ENCODE data around the gene IL20.

IL20 gene

DNA sequence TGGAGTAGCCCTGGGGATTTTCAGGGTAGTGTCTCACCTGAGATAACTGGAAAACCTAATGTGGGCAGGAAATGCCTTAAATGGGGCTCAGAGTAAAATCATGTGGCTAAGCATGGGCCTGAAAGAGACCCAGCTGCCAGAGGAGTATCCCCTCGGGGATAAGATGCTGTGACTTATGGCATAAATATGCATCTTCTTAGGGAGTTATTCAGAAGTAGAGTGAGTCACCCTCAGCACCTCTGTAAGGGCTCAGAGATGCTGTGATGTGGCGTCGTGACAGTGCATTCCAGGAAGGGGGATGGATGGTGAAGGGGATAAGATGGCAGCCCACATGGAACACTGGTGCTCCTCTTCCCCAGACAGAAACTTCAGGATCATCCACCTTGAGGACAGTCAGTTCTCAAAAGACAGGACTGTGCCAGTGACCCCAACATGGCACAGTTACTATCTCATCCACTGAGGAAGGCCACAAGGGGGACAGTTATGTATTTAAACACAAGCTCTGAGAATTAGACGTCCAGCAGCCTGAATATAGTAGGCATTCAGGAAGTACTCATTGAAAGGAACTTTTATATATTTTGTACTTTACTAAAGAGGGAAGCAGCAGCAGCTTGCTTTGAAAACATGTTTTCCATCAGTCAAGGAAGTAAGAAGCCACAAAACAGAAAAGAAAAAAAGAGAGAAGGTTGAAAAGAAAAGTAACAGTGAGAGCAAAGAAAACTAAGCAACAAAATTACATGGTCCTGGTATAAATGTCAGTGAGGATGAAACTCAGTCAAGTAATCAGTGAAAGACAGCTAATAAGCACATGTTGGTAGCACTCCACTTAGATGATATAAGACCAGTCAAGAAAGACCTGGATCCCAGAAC lies 40.1 kb downstream of the IL20 start:
- no peak for DNase-seq

DNA sequence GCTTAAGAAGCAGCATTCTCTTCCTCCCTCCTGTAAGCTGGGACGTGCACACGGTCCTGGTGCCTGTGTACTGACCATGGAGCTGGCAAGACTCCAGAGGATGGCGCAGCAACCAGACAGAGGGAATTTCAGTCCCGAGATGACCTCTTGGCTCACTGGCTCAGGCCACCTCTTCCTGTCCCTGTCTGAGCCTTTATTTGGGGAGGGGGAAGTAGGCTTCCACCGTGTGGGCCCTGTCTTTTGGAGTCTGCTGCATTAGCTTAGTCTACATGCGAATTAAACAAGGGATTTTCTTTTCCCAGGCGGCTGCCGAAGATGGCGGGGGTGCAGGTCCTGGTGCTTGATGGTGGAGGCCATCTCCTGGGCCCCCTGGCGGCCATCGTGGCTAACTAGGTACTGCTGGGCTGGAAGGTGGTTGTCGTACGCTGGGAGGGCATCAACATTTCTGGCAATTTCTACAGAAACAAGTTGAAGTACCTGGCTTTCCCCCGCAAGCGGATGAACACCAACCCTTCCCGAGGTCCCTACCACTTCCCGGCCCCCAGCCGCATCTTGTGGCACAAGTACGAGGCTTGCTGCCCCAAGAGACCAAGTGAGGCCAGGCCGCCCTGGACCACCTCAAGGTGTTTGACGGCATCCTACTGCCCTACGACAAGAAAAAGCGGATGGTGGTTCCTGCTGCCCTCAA lies 42.0 kb downstream of the IL20 start:
- DNase-seq, result no peak

DNA sequence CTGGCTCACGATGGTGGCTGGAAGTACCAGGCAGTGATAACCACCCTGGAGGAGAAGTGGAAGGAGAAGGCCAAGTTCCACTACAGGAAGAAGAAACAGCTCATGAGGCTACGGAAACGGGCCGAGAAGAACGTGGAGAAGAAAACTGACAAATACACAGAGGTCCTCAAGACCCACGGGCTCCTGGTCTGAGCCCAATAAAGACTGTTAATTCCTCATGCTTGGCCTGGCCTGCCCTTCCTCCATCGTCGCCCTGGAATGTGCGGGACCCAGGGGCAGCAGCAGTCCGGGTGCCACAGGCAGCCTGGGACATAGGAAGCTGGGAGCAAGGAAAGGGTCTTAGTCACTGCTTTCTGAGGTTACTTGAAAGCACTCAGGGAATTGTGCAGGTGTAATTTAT lies 42.6 kb downstream of the IL20 start:
- DNase-seq, result no peak

DNA sequence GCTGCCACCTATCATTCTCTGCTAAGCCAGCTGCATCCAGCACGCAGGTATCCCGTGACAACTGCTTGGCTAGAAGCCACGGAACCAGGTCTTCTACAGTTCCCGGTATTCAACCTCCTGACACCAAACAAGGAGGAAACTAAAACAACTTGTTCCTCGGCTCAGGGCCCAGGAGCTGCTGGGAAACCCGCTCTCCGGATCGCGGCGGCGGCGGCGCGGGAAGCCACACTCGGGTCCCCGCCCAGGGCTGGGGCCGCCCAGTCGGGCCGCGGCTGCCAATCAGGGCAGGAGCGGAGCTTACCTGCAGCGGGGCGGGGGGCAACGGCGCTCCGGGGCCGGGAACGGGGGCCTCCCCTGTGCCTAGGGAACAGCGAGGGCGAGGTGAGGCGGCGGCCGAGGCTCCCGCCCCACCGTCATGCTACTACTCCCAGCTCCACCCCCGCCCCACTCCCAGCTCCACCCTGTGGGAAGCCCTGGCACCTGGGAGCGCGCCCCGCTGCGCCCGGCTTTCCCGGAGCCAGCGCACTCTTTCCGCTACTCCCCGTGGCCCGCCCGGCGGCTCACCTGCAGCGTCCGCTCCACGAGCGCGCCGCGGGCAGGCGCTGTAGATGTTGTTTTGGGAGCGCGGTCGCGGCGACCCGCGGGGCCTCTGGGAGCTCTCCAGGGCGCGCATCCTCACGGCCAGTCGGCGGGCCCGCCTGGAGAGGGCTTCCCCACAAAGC lies 43.9 kb downstream of the IL20 start:
- peak; percentile 34 for DNase-seq

DNA sequence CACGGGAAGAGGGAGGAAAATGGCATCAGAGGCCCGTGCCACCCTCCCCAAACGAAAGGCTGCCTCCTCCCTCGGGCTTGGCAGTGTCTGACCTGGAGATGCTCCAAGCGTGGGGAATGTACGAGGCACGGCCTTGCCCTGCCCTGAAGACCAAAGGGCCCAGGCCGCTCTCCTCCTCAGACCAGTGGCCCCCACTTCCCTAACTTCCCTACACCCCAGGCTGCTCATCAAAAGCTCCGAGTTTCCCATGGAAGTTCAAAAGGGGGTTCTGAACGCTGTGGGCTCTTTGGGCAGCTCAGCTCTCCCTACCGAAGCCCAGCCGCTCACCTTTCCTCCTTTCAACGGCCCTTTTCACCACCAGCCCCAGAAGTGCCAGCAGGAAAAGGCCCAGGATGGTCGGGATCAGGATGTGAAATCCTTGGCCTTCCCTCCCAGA lies 44.5 kb downstream of the IL20 start:
- DNase-seq, result no peak

DNA sequence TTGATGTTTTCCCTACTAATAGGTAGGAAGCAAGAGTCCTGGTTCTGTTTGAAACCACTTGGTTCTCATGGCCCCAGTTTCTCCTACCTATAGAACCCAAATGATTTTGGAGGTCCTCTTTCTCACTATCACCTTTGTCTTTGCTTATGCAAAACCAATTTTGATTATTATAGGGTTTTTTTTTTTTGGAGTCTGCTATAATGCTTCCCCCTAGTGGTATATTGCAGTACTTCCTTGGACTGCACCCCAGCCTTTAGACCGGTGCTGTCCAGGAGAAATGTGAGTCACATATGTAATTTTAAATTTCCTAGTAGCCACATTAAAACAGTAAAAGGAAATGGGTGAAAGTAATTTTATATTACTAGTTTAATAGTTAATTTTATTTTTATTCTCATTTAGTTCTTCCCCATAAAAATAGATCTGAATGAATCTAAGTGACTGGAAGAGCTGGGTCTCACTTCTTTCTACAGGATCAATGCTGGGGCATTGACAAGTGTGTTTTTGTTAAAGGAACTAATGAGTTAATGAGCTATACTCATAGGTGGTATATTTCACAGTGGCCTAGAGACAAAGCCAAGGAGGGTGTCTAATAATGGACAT lies 45.7 kb downstream of the IL20 start:
- DNase-seq, result no peak

DNA sequence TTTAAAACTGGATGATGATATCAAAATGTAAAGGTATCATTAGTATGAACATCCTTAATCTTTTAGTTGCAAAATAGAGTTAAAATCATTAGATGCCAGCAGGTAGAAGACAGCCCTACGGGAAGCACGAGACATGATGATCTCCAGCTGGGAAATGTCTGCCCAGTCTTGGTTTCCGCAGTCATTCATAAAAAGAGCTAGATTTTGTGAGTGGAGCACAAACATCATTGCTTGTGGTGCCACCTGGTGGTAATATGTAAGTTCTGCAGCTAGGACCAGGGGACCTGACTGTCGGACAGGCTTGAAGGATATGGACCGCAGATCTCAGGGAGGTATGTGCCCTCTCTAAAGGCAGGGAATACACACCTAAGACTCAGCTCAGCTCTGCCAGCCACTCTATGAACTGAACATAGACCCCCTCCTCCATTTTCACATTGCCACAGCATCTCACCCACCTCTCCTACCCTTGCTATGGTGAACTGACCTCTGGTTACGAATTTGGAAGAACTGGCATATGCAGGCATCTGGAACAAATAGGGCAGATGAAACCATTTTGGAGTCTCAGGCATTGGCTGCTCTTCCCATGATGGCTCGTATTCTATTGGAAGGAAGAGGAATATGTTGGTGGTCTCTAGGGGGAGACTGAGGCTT lies 47.1 kb downstream of the IL20 start:
- DNase-seq, result peak; percentile 66

DNA sequence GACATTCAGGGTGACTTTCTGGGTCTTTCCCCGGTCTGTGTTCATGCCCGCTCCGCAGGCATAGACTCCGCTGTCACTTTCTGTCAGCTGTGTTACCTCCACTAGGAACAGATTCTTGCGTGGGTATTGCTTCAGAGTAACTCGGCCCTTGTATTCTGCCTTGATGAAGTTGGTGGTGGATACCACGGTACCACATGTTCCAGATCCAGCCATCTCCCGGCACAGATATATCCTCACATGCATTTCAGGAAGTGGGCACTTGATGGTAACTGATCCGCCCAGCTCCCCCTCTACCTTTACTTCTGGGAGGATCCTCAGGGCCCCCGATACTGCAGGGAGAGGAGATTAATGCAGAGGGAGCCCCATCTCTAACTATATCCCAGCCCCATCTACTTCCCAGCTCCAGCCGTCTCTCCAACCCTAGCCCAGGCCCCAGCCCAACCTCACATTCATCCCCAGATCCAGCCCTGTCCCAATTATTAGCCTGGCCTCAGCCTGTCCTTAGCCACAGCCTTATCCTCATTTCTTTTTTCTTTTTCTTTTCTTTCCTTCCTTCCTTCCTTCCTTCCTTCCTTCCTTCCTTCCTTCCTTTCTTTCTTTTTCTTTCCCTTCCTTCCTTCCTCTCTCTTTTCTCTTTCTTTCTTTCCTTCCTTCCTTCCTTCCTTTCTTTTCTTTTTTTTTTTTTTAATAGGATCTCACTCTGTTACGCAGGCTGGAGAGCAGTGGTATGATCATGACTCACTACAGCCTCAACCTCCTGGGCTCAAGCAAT lies 48.5 kb downstream of the IL20 start:
- DNase-seq, result no peak

DNA sequence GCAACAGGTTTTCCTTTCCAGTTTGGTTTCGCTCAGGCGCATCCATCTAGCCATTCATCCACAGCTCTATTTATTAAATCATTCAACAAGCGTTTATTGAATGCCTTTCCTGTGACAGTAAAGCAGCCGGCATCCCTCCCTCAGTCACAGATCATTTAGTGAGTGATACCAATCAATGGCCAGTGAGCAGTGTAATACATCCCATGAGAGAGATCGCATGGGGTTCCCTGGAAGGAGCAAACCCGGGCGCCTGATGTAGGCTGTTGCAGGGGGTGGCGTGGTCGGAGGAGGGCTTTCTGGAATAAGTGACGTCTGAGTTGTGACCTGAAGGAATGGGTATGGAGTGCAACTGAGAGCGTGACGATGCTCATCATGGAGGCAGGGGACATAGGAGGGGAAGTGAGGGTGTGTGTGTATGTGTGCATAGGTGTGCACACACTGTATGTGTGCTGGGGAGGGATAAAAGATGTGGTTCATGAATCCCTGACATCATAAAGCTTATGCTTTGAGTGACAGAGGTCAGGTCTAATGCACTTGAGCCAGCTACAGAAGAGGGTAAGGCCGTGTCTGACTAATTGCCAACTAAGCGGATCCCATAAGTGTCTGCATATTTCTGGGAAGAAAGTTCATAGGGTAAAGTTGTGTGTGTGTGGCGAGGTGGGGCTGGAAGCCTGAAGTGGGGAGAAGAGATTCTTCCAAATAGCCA lies 49.8 kb downstream of the IL20 start:
- no peak for DNase-seq

DNA sequence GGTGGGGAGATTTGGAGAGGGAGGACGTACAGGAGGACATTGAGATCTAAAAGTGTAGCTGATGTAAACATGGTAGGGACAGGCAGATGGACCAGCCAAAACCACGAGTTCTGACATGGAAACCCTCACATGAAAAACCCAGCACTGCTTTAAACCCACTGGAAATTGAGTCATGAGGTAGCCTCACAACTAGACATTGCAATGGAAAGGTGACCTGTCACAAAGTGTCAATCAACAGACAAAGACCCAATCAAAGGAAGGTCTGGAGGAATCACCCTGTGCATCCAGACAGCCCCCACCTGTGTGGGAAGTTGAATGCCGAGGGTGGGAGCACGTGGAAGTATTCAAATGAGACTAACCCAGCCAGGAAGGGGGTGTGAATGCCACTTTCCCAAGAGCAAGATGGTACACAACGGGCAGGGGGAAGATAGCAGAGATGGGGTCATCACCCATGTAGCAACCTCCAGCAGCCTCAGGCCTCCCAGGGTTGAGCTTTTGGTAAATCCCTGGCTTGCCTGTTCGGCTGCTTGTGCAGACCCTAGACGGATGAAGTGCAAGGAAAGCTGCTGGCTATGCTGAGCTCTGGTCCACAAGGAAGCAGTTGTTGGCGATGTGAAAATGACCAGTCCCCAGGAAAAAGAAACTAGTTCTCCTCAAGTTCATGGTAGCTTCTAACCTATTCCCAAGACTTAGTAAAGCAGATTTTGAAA lies 50.7 kb downstream of the IL20 start:
- no peak for DNase-seq

DNA sequence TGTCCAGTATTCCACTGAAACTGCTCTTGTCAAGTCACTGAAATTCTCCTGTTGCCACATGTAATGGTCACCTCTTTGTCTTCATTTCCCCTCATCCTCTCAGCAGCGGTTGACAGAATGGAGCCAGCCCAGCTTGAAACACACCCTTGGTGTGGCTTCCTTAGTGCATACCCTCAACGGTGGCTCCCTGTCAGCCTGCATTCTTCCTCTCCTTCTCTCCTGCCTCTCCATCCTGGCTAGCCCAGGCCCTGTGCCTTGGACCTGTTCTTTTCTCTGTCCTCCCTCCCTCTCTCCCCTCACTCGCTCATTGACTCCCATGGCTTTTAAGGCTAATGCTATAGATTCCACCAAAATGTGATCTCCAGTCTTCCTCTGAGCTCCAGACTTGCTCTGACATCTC lies 52.7 kb downstream of the IL20 start:
- no peak for DNase-seq

Measured in CD4-positive, alpha-beta T cell treated with Interferon gamma for 1 hour (primary cell).